NCI-H526 (cell line): ENCODE data around the gene RALGAPA1.
A peak's percentile ranks its signal among the peaks of the same experiment; 100 is the strongest.
"Not testable (repeated sequence)": the region's sequence is repeated elsewhere in the genome, so short reads cannot be mapped to it uniquely, and the experiment has no call there.

Experiments
- DNase-seq, 2 experiments: peaks; one replicate each; lab custom pipeline; 2025; lab: John Stamatoyannopoulos, UW

RALGAPA1 gene

DNA sequence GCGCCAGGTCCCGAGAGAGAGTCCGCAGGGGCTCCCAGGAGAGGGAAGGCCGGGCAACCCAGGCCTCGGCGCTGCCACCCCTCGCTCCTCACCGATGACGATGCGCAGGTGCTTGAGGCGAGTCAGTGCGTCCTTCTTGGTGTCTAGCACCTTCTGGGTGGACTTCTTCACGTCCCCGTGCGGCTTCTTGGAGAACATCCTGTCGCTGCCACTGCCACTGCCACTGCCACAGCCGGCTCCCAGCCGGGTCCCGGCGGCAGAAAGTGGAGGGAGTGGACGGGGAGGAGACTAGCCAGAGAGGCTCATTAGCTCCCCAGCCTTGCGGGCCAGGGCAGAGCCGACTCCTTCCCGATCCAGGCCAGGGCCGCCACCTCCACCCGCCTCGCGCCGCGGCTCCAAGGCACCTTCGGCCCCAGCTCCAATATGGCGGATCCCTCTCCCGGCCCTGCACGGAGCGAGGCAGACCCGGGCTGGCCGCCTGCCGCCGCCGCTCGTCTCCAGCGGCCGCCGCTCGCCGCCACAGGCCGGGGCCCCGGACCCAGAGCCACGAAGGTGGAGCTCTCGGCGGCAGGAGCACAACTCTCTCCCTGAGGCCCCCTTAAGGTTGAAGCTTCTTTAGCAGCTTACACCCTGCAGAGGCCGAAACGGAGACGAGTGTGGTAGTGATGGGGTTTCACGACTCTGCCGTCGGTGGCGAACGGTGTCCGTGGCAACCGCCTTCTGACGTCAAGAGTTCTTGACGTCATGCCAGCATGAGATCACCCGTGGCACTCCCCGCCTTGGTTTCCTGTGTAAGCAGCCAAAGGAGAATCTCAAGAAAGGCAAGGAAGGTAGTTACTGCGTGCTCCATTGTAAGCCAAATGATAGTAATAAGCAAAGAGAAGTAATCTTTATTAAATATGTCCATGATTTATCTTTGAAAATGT, at the start of gene RALGAPA1:
TSS of gene RALGAPA1 (minus strand) at position 658 of the 926 bp plus-strand sequence. CDS start at position 198, 460 bp downstream.
- peak; percentile 95 to 97 for DNase-seq

DNA sequence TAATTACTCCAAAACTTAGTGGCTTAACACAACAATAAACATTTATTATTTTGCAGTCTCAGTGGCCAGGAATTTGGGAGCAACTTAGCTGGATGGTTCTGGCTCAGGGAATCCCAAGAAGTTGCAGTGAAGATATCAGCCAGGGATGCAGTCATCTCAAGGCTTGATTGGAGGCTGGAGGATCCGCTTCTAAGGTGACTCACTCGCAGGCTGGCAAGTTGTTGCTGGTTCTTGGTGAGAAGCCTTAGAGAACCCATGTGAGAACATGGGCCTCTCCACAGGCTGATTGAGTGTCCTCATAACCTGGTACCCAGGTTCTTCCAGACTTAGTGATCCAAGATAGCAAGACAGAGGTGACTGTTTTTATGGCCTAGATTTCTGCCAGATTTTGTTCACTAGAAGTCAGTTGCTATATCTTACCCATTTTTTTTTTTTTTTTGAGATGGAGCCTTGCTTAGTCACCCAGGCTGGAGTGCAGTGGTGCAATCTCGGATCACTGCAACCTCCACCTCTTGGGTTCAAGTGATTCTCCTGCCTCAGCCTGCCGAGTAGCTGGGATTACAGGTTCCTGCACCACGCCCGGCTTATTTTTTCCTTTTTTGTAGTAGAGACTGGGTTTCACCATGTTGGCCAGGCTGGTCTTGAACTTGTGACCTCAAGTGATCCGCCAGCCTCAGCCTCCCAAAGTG, 49.6 kb upstream of the RALGAPA1 start:
- no peak for DNase-seq

DNA sequence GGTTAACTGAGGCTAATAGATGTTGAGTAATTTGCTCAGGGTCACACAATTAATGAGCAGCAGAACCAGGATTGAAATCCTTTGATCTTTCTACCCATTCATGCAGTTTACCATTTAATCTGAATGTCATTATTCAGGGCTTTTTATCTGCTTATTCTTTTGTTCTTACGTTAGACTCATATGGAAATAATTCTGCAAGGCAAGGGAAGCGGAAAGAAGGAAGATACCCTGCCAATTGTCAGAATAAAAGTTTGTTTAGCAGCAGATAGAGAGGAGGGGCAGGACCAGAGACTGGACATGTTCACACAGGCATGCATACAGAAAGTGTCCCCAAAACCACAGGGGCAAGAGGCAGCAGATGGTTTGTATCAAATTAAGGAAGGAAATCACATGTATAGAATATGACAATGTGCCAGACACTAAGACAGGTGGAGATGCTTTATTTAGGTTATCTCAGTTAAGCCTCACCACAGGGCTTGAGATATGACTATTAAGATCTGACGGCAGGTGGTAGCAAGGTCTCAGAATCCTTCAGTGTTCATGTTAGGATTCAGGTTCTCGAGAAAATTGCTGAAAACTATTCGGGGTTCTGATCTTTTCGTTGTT, 46.9 kb upstream of the RALGAPA1 start:
- peak in 1 of 2 experiments; percentile 18 for DNase-seq

GRCh38 chr14:35854696-35855270, 45.7 kb upstream of the RALGAPA1 start:
- no peak for DNase-seq

GRCh38 chr14:35853225-35853624, 44.1 kb upstream of the RALGAPA1 start:
- no peak for DNase-seq

DNA sequence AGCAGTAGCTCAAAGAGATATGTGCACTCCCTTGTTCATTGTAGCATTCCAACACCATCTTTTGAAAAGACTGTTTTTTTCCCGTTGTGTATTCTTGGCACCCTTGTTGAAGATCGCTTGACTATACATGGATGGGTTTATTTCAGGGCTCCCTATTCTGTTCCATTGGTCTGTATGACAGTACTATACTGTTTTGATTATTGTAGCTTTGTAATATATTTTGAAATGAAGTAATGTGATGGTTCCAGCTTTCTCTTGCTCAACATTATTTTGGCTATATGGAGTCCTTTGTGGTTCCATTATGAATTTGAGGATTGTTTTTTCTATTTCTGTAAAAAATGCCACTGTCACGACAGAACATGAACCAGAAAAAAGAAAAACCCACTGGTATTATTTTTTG, 42.7 kb upstream of the RALGAPA1 start:
- DNase-seq = no peak

DNA sequence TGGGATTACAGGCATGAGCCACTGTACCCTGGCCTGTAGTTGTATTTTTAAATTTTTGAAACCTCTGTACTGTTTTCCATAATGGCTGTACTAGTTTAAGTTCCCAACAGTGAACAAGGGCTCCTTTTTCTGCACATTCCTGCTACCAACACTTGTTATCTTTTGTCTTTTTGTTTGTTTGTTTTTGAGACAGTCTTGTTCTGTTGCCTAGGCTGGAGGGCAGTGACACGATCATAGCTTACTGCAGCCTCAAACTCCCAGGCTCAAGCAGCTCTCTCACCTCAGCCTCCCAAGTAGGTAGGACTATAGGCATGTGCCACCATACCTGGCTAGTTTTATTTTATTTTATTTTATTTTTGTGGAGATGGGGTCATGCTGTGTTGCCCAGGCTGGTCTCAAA, 40.0 kb upstream of the RALGAPA1 start:
- DNase-seq = no peak

DNA sequence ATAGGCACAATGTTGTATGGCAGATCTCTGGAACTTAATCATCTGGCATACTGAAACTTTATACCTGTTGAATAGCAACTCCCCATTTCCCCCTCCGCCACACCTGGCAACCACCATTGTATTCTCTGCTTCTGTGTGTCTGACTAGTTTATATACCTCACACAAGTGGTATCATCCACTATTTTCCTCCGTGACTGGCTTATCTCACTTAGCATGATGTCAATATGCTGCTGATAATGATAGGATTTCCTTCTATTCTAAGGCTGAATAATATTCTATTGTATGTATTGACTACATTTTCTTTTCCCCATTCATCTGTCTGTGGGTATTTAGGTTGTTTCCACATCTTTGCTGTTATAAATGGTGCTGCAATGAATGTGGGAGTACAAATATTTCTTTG, 38.5 kb upstream of the RALGAPA1 start:
- no peak for DNase-seq

GRCh38 chr14:35844494-35844893, 35.4 kb upstream of the RALGAPA1 start:
- no peak for DNase-seq

DNA sequence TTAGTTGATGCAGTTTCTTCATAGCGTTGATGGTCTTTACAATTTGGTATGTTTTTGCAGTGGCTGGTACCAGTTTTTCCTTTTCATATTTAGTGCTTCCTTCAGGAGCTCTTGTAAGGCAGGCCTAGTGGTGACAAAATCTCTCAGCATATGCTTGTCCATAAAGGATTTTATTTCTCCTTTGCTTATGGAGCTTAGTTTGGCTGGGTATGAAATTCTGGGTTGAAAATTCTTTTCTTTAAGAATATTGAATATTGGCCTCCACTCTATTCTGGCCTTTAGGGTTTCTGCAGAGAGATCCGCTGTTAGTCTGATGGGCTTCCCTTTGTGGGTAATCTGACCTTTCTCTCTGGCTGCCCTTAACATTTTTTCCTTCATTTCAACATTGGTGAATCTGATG, 33.1 kb upstream of the RALGAPA1 start:
- not testable (repeated sequence) for DNase-seq

DNA sequence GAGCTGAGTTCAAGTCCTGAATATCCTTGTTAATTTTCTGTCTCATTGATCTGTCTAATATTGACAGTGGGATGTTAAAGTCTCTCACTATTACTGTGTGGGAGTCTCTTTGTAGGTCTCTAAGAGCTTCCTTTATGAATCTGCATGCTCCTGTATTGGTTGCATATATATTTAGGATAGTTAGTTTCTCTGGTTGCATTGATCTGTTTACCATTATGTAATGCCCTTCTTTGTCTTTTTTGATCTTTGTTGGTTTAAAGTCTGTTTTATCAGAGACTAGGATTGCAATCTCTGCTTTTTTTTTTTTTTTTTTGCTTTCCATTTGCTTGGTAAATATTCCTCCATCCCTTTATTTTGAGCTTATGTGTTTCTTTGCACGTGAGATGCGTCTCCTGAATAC, 32.6 kb upstream of the RALGAPA1 start:
- DNase-seq = not testable (repeated sequence)

GRCh38 chr14:35835208-35835982, 26.3 kb upstream of the RALGAPA1 start:
- no peak for DNase-seq

- DNase-seq = no peak
Observed at GRCh38 chr14:35829449-35829848, 20.4 kb upstream of the RALGAPA1 start.

DNA sequence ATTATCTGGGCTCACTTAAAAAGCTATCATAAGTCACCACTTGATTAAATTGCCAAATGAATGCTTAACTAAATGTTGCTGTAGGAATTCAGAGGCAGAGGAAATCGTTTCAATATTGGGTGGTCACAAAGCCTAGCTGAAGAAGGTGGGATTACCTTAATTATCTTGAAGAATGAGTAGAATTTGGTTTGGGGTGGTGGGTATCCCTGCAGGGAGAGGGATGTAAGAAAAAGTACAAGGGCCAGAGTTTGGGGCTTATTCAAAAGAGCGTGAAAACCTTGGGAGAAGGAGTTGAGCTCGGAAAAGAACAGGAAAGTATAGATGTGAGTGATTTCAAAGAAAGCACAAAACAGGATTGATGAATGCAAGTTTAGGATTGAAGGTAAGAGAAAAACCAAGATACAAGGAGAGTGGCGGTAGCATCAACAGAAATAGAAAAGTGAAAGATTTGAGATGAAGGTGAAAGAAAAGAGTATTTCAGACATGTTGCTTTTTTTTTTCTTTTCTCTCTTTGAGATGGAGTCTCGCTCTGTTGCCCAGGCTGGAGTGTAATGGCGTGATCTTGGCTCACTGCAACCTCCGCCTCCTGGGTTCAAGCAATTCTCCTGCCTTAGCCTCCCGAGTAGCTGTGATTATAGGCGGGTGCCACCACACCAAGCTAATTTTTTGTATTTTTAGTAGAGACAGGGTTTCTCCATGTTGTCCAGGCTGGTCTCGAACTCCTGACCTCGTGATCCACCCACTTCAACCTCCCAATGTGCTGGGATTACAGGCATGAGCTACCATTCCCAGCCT, 18.8 kb upstream of the RALGAPA1 start:
- no peak for DNase-seq

- DNase-seq = peak in 1 of 2 experiments; percentile 50
Observed at GRCh38 chr14:35826952-35827416, 17.9 kb upstream of the RALGAPA1 start.

- peak; percentile 98 to 99 for DNase-seq
Observed at GRCh38 chr14:35826218-35826951, 17.3 kb upstream of the RALGAPA1 start, which contains the start of gene BRMS1L. TSS of gene BRMS1L (plus strand) at chr14:35826338. CDS start at chr14:35826517, 179 bp downstream.

DNA sequence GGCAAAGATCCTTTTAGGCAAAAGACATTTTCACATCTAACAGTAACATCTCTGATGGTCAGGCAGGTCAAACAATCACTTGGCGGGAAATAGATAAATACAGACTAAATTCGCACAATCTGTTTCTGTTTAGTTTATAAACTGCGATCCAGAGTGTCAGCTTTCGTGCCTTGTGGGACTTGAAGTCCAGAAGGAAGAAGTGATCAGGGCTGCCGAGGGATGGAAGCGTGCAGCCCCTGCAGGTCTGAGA, 16.8 kb upstream of the RALGAPA1 start:
- DNase-seq = no peak

DNA sequence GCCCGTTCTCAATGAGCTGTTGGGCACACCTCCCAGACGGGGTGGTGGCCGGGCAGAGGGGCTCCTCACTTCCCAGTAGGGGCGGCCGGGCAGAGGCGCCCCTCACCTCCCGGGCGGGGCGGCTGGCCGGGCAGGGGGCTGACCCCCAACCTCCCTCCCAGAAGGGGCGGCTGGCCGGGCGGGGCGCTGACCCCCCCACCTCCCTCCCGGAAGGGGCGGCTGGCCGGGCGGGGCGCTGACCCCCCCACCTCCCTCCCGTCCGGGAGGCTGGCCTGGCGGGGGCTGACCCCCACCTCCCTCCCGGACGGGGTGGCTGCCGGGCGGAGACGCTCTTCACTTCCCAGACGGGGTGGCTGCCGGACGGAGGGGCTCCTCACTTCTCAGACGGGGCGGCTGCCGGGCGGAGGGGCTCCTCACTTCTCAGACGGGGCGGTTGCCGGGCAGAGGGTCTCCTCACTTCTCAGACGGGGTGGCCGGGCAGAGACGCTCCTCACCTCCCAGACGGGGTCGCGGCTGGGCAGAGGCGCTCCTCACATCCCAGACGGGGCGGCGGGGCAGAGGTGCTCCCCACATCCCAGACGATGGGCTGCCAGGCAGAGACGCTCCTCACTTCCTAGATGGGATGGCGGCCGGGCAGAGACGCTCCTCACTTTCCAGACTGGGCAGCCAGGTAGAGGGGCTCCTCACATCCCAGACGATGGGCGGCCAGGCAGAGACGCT, 15.5 kb upstream of the RALGAPA1 start:
- DNase-seq = not testable (repeated sequence)

- no peak for DNase-seq
Observed at GRCh38 chr14:35822501-35822900, 13.4 kb upstream of the RALGAPA1 start.
